T-helper 2 cell treated with Interferon-gamma antibody and Interleukin-4, amounts not matched to agents 5 μg/mL and 100 μg/mL, for 36 hours (primary cell): ENCODE results near the gene INSL3.
A peak's percentile ranks its signal among the peaks of the same experiment; 100 is the strongest.
"Not testable (repeated sequence)": the region's sequence is repeated elsewhere in the genome, so short reads cannot be mapped to it uniquely, and the experiment has no call there.

Experiments
- DNase-seq: peaks from one replicate; pipeline ENCODE4 v3.0.0; 2021; ENCODE audit warnings: low spot score
- H3K27ac Mint-ChIP-seq: one replicate; pipeline ENCODE4 v1.8.0; 2021; ENCODE audit warnings: mild to moderate bottlenecking, mixed read lengths
- H3K27me3 Mint-ChIP-seq: one replicate; pipeline ENCODE4 v1.8.0; 2021; ENCODE audit warnings: low read depth, mixed read lengths
- H3K36me3 Mint-ChIP-seq: one replicate; pipeline ENCODE4 v1.8.0; 2021; ENCODE audit warnings: low read depth, mixed read lengths
- H3K4me1 Mint-ChIP-seq: one replicate; pipeline ENCODE4 v1.8.0; 2021; ENCODE audit warnings: low read depth, mixed read lengths
- H3K4me3 Mint-ChIP-seq: one replicate; pipeline ENCODE4 v1.8.0; 2022; ENCODE audit warnings: mild to moderate bottlenecking, moderate library complexity, mixed read lengths
- H3K9me3 Mint-ChIP-seq: one replicate; pipeline ENCODE4 v1.8.0; 2021; ENCODE audit warnings: mixed read lengths

The INSL3 gene

GRCh38 chr19:17812099-17812498 is 9.2 kb downstream of the INSL3 start:
- no peaks in the 10 kb centered on the region for H3K9me3 Mint-ChIP-seq
- no peak overlapping the region for H3K4me3 Mint-ChIP-seq
- H3K4me1 Mint-ChIP-seq, result peaks cover 2% of the 10 kb centered on the region
- no peak overlapping the region for H3K27ac Mint-ChIP-seq
- no peak for DNase-seq
- H3K36me3 Mint-ChIP-seq, result no peaks in the 10 kb centered on the region
- H3K27me3 Mint-ChIP-seq, result peaks cover 8% of the 10 kb centered on the region

- Mint-ChIP-seq H3K9me3 (no peaks in the 10 kb centered on the region), H3K4me3 (no peak overlapping the region), H3K27me3 (peaks cover 9% of the 10 kb centered on the region), H3K4me1 (peaks cover 2% of the 10 kb centered on the region), H3K27ac (no peak overlapping the region), H3K36me3 (no peaks in the 10 kb centered on the region)
- no peak for DNase-seq
Observed at GRCh38 chr19:17811681-17812080, 9.6 kb downstream of the INSL3 start.

GRCh38 chr19:17811103-17811502 is 10.2 kb downstream of the INSL3 start:
- DNase-seq, result no peak
- H3K27me3 Mint-ChIP-seq, result peaks cover 9% of the 10 kb centered on the region

GRCh38 chr19:17807731-17808316 is 13.5 kb downstream of the INSL3 start:
- H3K4me1 Mint-ChIP-seq, result peaks cover 12% of the 10 kb centered on the region
- no peak for DNase-seq
- H3K27ac Mint-ChIP-seq, result no peak overlapping the region
- no peaks in the 10 kb centered on the region for H3K9me3 Mint-ChIP-seq
- H3K36me3 Mint-ChIP-seq, result no peaks in the 10 kb centered on the region
- H3K4me3 Mint-ChIP-seq, result no peak overlapping the region
- peaks cover 9% of the 10 kb centered on the region for H3K27me3 Mint-ChIP-seq

More at GRCh38 chr19:17811103-17811502, 10.2 kb downstream of the INSL3 start:
- no peaks in the 10 kb centered on the region for H3K36me3 Mint-ChIP-seq
- no peak overlapping the region for H3K4me3 Mint-ChIP-seq
- H3K27ac Mint-ChIP-seq, result no peak overlapping the region
- peaks cover 2% of the 10 kb centered on the region for H3K4me1 Mint-ChIP-seq
- H3K9me3 Mint-ChIP-seq, result no peaks in the 10 kb centered on the region

GRCh38 chr19:17806945-17807344 is 14.4 kb downstream of the INSL3 start:
- Mint-ChIP-seq H3K9me3 (no peaks in the 10 kb centered on the region), H3K27me3 (peaks cover 14% of the 10 kb centered on the region), H3K4me1 (peaks cover 16% of the 10 kb centered on the region), H3K36me3 (no peaks in the 10 kb centered on the region), H3K4me3 (no peak overlapping the region), H3K27ac (no peak overlapping the region)
- DNase-seq, result no peak

- no peaks in the 10 kb centered on the region for H3K9me3 Mint-ChIP-seq
- peaks cover 16% of the 10 kb centered on the region for H3K4me1 Mint-ChIP-seq
- DNase-seq, result no peak
- no peaks in the 10 kb centered on the region for H3K36me3 Mint-ChIP-seq
- no peak overlapping the region for H3K4me3 Mint-ChIP-seq
- H3K27ac Mint-ChIP-seq, result no peak overlapping the region
- peaks cover 14% of the 10 kb centered on the region for H3K27me3 Mint-ChIP-seq
Observed at GRCh38 chr19:17805427-17805826, 15.9 kb downstream of the INSL3 start.

- no peak for DNase-seq
- Mint-ChIP-seq H3K36me3 (no peaks in the 10 kb centered on the region), H3K4me3 (peak overlapping the region; percentile 63), H3K27ac (peak overlapping the region; percentile 82), H3K4me1 (peaks cover 16% of the 10 kb centered on the region), H3K27me3 (peaks cover 10% of the 10 kb centered on the region), H3K9me3 (no peaks in the 10 kb centered on the region)
Observed at GRCh38 chr19:17803264-17803896, 17.9 kb downstream of the INSL3 start.

GRCh38 chr19:17802137-17802858 is 19.0 kb downstream of the INSL3 start:
- no peaks in the 10 kb centered on the region for H3K9me3 Mint-ChIP-seq

GRCh38 chr19:17798599-17798998 is 22.7 kb downstream of the INSL3 start:
- not testable (repeated sequence) for H3K4me3 Mint-ChIP-seq, DNase-seq

More at GRCh38 chr19:17802137-17802858, 19.0 kb downstream of the INSL3 start:
- Mint-ChIP-seq H3K4me3 (peak overlapping the region; percentile 66), H3K4me1 (peaks cover 14% of the 10 kb centered on the region), H3K36me3 (no peaks in the 10 kb centered on the region), H3K27me3 (peaks cover 8% of the 10 kb centered on the region), H3K27ac (peak overlapping the region; percentile 43)
- no peak for DNase-seq

GRCh38 chr19:17797424-17798201 is 23.7 kb downstream of the INSL3 start:
- Mint-ChIP-seq H3K27me3 (peaks cover 26% of the 10 kb centered on the region), H3K27ac (no peak overlapping the region)
- peak; percentile 55 for DNase-seq

More at GRCh38 chr19:17798599-17798998, 22.7 kb downstream of the INSL3 start:
- not testable (repeated sequence) for H3K9me3 Mint-ChIP-seq, H3K4me1 Mint-ChIP-seq, H3K27ac Mint-ChIP-seq, H3K36me3 Mint-ChIP-seq
- H3K27me3 Mint-ChIP-seq, result peaks cover 25% of the 10 kb centered on the region

GRCh38 chr19:17796838-17797423 is 24.4 kb downstream of the INSL3 start:
- DNase-seq, result no peak
- Mint-ChIP-seq H3K4me1 (no peaks in the 10 kb centered on the region), H3K4me3 (no peak overlapping the region), H3K9me3 (no peaks in the 10 kb centered on the region), H3K36me3 (no peaks in the 10 kb centered on the region), H3K27ac (no peak overlapping the region), H3K27me3 (peaks cover 21% of the 10 kb centered on the region)

More at GRCh38 chr19:17797424-17798201, 23.7 kb downstream of the INSL3 start:
- H3K9me3 Mint-ChIP-seq, result no peaks in the 10 kb centered on the region
- no peaks in the 10 kb centered on the region for H3K36me3 Mint-ChIP-seq
- peaks cover 4% of the 10 kb centered on the region for H3K4me1 Mint-ChIP-seq
- H3K4me3 Mint-ChIP-seq, result no peak overlapping the region

- no peaks in the 10 kb centered on the region for H3K9me3 Mint-ChIP-seq
- no peaks in the 10 kb centered on the region for H3K36me3 Mint-ChIP-seq
- no peak for DNase-seq
- H3K27ac Mint-ChIP-seq, result no peak overlapping the region
- peaks cover 21% of the 10 kb centered on the region for H3K27me3 Mint-ChIP-seq
- peaks cover 3% of the 10 kb centered on the region for H3K4me1 Mint-ChIP-seq
- H3K4me3 Mint-ChIP-seq, result no peak overlapping the region
Observed at GRCh38 chr19:17796013-17796837, 25.1 kb downstream of the INSL3 start.

- Mint-ChIP-seq H3K27ac (no peak overlapping the region), H3K9me3 (no peaks in the 10 kb centered on the region), H3K4me1 (peaks cover 3% of the 10 kb centered on the region), H3K36me3 (no peaks in the 10 kb centered on the region), H3K4me3 (no peak overlapping the region), H3K27me3 (peaks cover 21% of the 10 kb centered on the region)
- no peak for DNase-seq
Observed at GRCh38 chr19:17795495-17795856, 25.8 kb downstream of the INSL3 start.
